HG02798 (cell line): ENCODE results near the gene GPR33.
A peak's percentile ranks its signal among the peaks of the same experiment; 100 is the strongest.
"Not testable (repeated sequence)": the region's sequence is repeated elsewhere in the genome, so short reads cannot be mapped to it uniquely, and the experiment has no call there.

Experiments
- ATAC-seq: cut with Tn5 transposase; IDR thresholded peaks from one replicate; pipeline ENCODE4 v1.9.1; 2021; ENCODE audit warnings: mild to moderate bottlenecking; ENCODE audit not compliant: unreplicated experiment, poor library complexity

Gene GPR33

GRCh38 chr14:31465111-31465510 lies 22.7 kb downstream of the GPR33 start:
- no peak for ATAC-seq

DNA sequence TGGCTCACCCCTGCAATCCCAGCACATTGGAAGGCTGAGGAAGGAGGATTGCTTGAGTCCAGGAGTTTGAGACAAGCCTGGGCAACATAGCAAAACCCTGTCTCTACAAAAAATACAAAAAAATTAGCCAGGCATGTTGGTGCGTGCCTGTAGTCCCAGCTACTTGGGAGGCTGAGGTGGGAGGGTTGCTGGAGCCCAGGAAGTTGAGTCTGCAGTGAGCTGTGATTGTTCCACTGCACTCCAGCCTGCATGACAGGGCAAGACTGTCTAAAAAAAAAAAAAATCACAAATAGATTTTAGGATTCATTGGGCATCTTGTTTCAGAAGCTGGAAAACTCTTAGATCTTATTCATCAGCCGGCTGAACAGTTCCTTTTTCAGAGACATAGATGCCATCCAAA lies 25.4 kb downstream of the GPR33 start:
- ATAC-seq = not testable (repeated sequence)

- ATAC-seq = no peak
These were observed 26.3 kb downstream of the GPR33 start for GRCh38 chr14:31461545-31461944.

DNA sequence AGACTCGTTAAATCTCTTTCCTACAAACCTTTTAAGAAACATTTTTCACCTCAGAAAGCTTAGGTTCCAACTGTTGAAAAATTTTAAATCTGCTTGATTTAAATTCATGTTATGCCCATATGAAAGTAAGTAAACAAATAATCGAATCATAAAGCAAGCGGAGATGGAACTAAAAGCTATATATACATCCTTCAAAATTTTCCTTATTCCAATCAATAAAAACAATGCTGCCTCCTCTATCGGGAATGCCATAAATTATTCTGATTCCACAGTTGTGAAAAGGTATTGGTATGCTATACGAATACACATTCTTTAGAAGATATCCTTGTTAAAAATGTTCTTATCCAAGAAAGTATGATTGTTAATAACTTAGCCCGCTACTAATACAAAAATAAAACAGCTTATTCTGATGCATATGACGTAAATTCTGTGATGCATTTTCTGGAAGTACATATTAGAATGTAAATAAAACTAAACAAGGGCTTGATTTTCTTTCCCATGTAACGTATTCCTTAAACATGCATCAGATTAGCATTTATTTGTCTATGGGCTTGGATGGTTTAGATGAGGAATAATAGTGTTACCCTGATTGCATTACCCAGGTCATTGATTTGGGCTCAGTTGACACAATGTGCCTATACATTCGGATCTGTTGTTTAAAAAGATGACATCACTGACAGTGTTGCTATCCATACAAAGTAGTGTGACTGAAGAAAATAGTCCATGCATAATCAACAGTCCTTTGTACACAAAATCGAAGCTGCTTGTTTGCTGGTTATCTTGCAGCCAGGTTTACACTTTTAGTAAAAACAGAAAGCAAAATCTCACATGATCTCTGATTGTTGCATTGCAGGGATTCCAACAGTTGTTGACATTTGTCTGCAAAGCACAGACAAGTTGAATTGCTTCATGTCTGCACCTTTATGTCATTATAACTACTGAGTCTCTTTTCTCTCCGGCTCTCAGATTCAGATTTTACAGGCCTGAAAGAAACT lies 29.9 kb downstream of the GPR33 start:
- ATAC-seq = no peak

DNA sequence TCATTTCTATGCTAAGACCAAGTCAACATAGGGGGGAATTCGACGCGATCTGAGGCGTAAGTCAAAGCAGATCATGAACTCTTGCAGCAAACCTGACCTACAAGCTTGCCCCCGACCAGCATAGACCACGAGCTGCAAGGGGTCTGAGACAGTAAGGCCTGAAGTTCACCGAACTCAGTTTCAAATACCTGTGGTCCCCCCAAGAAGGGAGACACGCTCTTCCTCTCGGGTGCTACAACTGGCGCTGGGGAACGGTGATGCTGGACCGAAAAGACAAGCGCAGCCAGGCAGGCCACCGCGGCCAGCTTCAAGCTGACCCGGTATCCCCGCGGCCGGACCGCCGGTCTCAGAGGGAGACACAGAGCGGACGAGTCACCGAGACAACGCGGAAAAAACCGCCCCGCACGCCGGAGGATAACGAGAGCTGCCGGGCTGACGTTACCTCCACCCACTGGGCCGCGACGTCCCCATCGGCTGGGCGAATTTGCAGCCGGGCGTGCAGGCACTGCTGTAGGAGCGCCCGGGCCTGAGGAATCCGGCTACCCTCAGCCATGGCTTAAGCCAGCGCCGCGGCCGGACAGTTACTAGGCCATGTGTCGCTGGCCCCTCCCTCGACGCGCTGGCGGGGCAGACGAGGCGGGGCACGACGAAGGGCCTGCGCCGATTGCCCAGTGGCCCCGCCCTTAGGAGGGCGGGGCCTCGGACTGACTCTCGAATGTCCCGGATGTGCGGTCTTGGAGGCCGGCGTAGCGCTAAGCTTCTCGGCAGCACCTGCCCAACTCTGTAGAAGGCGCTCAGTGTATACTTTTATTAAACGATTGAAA lies 30.8 kb downstream of the GPR33 start, which contains the start of gene DTD2:
TSS of gene DTD2 (minus strand) at position 666 of the 824 bp plus-strand sequence. CDS start at position 553, 113 bp downstream.
- peak; percentile 99 for ATAC-seq

DNA sequence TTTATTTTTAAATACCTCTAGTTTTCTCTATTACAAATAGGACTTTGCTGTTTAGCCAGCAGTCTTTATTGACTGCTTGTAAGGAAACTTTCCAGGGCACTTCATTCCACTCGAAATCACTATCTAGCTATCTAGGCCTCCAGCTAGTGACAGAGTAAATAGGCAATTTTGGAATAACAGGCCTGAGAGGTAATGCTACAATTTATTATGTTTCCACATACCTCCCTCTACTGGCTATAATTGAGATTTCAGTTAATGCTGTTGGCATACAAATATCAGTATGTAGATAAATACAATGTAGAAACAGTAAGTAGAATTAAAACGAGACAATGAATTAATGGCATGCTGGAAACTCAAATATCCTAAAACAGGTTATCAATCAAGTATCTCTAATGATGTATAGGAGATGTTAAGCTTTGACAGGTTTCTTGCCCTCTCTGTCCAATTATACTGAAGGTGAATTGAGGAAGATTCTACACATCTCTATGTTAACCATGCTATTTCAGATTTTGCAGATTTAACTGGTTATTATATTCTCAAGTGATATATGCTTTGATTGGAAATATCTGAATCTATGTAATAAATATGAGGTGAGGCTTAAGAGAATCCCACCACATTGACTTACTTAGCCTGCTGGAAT lies 37.7 kb downstream of the GPR33 start:
- no peak for ATAC-seq

DNA sequence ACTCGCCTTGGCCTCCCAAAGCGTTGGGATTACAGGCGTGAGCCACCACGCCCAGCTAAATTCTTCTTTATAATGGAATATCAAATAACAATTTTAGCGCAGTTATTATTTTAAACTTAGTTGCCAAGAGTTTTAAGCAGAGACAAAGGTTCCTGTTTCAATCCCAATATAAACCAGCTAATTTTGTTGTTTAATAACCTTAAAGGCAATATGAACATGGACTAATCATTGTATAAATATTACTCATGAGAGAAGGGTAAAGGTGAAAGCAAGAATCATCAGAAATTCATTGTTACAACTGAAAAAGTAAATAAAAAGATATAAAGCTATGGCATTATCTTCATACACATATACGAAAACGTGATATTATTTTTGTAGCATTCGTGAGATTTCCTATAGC lies 38.7 kb downstream of the GPR33 start:
- no peak for ATAC-seq

- ATAC-seq = no peak
These were observed 42.1 kb downstream of the GPR33 start for GRCh38 chr14:31445703-31446102.

DNA sequence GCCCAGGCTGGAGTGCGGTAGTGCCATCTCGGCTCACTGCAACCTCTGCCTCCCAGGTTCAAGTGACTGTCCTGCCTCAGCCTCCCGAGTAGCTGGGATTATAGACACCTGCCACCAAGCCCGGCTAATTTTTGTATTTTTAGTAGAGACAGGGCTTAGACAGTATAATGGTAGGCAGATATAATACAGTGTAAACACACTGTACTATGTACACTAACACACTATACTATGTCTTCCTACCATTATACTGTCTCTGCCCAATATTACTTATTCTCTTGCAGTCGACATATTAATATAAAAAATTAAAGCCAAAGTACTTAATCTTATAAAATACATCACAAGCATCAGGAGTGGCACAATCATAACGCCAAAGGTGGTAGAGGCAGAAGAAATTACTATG lies 45.6 kb downstream of the GPR33 start:
- ATAC-seq = no peak

- ATAC-seq = no peak
These were observed 46.3 kb downstream of the GPR33 start for GRCh38 chr14:31441273-31442111.

DNA sequence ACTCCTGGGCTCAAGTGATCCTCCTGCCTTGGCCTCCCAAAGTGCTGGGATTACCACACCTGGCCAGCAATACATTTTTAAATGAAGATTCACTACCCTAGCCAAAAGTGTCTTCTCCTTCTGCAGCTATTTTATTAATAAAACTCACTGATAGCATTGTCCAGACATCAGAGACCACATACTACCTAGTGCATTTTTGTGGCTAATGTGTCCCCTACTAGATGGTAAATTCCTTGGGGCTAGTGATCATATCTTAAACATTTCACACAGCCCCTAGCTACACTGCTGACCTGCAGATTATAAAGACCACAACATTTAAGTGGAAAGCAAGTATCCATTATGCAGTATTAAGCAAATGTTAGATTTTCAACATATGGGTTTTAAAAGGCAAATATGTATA lies 47.6 kb downstream of the GPR33 start:
- ATAC-seq = no peak

GRCh38 chr14:31439561-31439960 lies 48.3 kb downstream of the GPR33 start:
- no peak for ATAC-seq

GRCh38 chr14:31437045-31437691 lies 50.7 kb downstream of the GPR33 start:
- not testable (repeated sequence) for ATAC-seq

DNA sequence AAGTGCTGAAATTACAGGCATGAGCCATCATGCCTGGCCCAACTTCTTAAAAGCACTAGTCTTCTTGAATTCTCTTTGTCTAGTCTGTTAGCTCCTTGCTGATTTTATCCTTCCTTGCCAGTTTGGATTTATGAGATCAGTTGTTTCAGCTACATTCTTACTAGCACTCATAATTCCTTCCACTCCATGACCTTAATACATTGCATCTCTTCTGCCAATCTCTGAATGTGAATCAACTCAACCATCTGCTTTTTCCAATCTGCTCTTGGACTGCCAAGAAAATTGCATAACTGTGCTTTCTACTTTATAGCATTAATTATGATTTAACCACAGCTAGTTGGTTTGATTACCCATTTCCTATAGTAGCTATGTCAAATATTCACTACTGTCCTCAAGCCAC lies 52.6 kb downstream of the GPR33 start:
- no peak for ATAC-seq
